T-helper 1 cell treated with Interleukin-12 subunit alpha and Interleukin-12 subunit beta and Interleukin-4 antibody, amounts not matched to agents 30 μg/mL and 1 μg/mL, for 36 hours (primary cell): ENCODE data around the gene MRAP2.

Source experiments
- H3K27ac Mint-ChIP-seq: one replicate; pipeline ENCODE4 v1.8.0; 2021; ENCODE audit warnings: mild to moderate bottlenecking, mixed read lengths
- H3K27me3 Mint-ChIP-seq: one replicate; pipeline ENCODE4 v1.8.0; 2021; ENCODE audit warnings: low read depth, mixed read lengths
- H3K36me3 Mint-ChIP-seq: one replicate; pipeline ENCODE4 v1.8.0; 2021; ENCODE audit warnings: low read depth, mixed read lengths
- H3K4me1 Mint-ChIP-seq: one replicate; pipeline ENCODE4 v1.8.0; 2021; ENCODE audit warnings: low read depth, mixed read lengths
- H3K4me3 Mint-ChIP-seq: one replicate; pipeline ENCODE4 v1.8.0; 2021; ENCODE audit warnings: mild to moderate bottlenecking, moderate library complexity, mixed read lengths
- H3K9me3 Mint-ChIP-seq: one replicate; pipeline ENCODE4 v1.8.0; 2021; ENCODE audit warnings: mixed read lengths

Gene MRAP2, protein sequence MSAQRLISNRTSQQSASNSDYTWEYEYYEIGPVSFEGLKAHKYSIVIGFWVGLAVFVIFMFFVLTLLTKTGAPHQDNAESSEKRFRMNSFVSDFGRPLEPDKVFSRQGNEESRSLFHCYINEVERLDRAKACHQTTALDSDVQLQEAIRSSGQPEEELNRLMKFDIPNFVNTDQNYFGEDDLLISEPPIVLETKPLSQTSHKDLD

DNA sequence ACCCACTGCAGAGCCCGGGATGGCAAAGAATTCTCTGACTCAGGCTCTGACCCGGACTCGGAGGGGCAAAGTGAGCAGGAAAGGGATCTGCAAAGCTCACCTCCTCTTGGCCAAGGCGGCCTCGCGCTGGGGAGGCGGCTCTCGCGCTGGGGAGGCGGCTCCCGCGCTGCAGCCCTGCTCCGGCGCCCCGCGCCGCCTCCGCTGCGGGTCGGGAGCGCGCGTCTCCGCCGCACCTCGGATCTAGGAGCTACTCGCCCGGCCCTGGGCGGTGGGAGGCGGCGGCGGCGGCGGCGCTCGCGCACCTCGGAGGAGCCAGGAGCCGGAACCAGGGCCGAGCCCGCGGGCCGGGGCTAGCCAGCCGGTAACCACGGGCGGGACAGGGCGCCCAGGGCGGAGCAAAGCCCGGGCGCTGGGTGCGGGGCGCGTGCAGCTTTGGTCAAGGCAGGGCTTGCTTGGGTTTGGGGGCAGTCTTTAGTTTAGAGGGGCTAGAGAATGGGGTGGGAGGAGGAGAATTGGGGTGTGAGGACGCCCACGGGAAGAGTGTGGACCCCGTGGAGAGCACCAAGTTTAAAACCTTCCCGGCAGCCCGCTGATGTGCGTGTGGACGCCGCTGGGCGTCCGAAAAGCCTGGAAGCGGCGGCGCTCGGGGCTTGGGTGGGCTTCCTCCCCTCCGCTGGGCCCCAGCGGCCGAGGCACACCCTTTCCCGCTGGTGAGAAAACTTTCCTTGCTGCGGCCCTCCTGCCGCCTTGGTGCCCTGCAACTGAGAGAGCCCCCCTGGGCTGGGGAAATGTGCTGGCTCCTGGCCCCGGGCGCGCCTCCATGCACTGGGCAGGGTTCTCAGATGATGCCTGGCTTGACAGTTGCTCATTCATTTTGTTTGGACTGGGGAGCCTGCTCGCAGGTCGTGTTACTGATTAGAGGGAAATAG, at the start of gene MRAP2:
Gene MRAP2 (plus strand): TSS at position 250 of the 929 bp plus-strand sequence. CDS start 21,547 bp downstream, outside the sequence.
- H3K4me1 Mint-ChIP-seq, result no peaks in the 10 kb centered on the region
- no peaks in the 10 kb centered on the region for H3K36me3 Mint-ChIP-seq
- H3K27ac Mint-ChIP-seq, result no peak within 1 kb of the TSS
- H3K9me3 Mint-ChIP-seq, result no peaks in the 10 kb centered on the region
- H3K4me3 Mint-ChIP-seq, result no peak within 1 kb of the TSS
- H3K27me3 Mint-ChIP-seq, result peaks cover 38% of the 10 kb centered on the region

DNA sequence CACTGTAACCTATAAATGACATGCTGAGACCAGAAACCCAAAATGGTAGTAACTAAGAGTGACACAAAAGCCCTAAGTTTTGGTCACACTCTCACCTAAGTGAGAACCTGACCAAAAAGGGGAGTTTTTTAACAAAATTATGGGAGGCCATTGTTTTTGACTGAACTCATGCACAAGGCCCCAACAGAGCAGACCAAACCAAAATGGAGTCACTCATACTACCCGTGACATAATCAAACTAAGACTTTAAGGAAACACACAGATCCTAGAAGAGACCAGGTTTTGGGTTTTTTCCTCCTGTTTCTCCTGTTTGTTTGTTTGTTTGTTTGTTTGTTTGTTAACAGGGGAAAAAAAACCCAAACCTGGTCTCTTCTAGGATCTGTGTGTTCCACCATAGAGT, 49.2 kb upstream of the MRAP2 start:
- H3K4me3 Mint-ChIP-seq, result no peak overlapping the region
- H3K9me3 Mint-ChIP-seq, result no peaks in the 10 kb centered on the region
- no peaks in the 10 kb centered on the region for H3K27me3 Mint-ChIP-seq
- H3K36me3 Mint-ChIP-seq, result no peaks in the 10 kb centered on the region
- H3K27ac Mint-ChIP-seq, result no peak overlapping the region
- H3K4me1 Mint-ChIP-seq, result no peaks in the 10 kb centered on the region

DNA sequence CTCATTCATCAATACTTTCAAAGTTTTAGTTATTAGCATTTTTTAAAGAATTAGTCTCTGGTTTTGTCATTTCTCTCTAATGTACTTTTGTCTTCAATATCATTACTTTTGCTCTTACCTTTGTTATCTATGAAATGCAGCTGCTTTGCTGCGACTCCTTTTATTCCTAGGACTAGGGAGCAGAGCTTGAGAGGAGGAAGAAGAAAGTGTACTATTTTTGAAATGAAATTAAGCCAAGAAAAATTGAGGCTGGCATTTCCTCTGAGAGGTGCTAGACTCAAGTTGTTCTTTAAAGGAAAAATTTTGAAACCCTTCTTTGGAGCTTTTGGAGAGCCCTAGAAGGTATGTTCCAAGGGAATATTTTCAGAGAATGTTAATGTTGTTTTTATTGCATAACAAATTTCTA, 48.3 kb upstream of the MRAP2 start:
- Mint-ChIP-seq H3K4me1 (no peaks in the 10 kb centered on the region), H3K9me3 (no peaks in the 10 kb centered on the region), H3K36me3 (no peaks in the 10 kb centered on the region), H3K4me3 (no peak overlapping the region), H3K27ac (no peak overlapping the region), H3K27me3 (no peaks in the 10 kb centered on the region)

DNA sequence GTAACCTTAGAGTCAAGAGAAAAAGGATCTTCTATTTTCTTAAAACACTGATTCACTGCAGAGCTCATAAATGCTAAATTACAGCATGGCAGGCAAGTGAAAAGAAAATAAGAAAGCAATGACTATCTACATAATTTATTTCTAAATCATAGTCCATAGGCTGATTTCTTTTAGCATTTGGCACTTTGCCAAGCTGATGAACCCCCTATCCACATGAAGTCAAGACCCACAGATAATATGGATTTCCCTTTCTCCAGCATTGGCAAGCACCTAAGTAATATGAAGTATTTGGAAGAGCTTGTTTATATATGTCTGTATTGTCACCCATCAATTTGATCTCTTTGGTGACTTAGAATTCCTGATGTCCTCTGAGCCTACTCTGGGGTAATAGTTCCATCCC, 47.9 kb upstream of the MRAP2 start:
- H3K36me3 Mint-ChIP-seq, result no peaks in the 10 kb centered on the region
- H3K4me3 Mint-ChIP-seq, result no peak overlapping the region
- H3K4me1 Mint-ChIP-seq, result no peaks in the 10 kb centered on the region
- H3K27me3 Mint-ChIP-seq, result no peaks in the 10 kb centered on the region
- H3K27ac Mint-ChIP-seq, result no peak overlapping the region
- H3K9me3 Mint-ChIP-seq, result no peaks in the 10 kb centered on the region

DNA sequence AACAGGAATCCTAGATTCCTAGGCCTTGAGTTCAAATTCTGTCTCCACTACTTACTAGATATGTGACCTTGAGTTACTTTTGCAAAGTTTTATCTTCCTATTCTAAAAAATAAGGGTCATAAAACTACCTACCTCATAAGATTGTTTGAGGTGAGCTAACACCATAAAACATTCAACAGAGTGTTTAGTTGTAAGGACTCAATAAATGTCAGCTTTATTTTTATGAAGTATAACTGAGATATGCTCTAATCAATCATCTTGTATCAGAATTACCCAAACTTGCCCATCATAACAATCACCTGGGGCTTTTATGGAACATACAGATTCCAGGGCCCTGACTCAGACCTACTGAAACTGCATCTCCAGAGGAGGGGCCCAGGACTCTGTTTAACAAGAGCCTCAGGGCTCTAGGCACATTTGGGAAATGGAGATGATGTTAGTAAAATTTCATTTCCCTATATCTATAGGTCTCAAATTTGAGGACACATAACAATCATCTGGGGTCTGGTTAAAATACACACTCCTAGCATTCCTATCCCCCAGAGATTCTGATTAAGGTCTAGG, 35.5 kb upstream of the MRAP2 start:
- Mint-ChIP-seq H3K36me3 (no peaks in the 10 kb centered on the region), H3K27me3 (peaks cover 4% of the 10 kb centered on the region), H3K27ac (no peak overlapping the region), H3K4me3 (no peak overlapping the region), H3K4me1 (no peaks in the 10 kb centered on the region), H3K9me3 (no peaks in the 10 kb centered on the region)

DNA sequence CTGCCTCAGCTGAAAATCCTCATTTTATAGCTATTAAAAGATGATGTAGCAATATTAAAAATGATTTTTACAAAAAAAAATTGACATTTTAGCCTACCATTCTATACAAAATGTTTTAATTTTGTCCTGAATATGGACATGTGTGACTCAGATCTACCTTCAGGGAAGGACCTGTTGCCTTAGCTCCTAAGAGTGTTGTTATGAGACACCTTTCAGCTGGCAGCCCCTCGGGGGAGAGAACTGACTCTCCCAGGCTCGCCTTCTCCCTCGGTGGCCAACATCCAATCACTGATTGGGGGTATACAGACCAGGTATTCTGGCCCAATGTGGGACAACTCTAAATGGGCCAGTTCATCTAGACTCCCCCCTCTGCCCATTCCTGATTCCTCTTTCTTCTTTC, 32.5 kb upstream of the MRAP2 start:
- Mint-ChIP-seq H3K9me3 (no peaks in the 10 kb centered on the region), H3K27ac (no peak overlapping the region), H3K27me3 (peaks cover 4% of the 10 kb centered on the region), H3K36me3 (no peaks in the 10 kb centered on the region), H3K4me1 (no peaks in the 10 kb centered on the region), H3K4me3 (no peak overlapping the region)

DNA sequence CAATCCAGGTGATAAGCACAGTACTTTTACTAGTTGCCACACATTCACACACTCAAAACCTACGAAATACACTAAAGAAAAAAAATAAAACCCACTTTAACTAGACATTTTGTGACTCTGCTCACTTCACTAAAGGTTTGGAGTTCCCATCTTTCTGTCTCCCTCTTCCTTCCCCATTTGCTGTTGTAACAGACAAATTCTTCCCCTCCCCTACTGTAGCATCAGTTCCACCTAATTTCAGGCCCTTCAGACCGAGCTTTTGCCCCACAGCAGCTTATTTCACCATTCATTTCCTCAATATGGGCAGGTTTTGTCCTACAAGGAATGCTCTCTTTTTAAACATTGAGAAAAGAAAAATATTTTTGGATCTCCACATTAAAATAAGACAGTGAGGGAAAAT, 31.3 kb upstream of the MRAP2 start:
- H3K4me1 Mint-ChIP-seq, result no peaks in the 10 kb centered on the region
- H3K9me3 Mint-ChIP-seq, result no peaks in the 10 kb centered on the region
- peaks cover 4% of the 10 kb centered on the region for H3K27me3 Mint-ChIP-seq
- H3K4me3 Mint-ChIP-seq, result no peak overlapping the region
- H3K27ac Mint-ChIP-seq, result no peak overlapping the region
- H3K36me3 Mint-ChIP-seq, result no peaks in the 10 kb centered on the region

DNA sequence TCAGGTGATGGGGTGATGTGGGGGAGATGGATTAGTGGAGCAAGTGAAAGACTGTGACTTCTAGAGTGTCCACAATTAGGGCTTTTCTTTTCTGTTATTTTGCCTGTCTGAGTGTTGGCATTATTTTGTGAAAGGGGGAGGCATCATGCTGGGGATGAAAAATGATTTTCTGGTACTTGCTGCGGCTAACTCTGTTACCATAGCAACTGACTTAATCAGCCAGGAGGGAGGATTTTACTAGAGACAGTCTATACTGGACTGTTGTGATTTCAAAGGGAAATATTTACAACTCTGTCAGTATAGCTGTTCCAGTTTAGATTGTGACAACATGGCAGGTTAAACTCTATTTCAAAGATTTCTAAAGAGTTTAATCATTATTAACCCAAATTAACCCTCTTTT, 30.4 kb upstream of the MRAP2 start:
- H3K27me3 Mint-ChIP-seq, result peaks cover 4% of the 10 kb centered on the region

DNA sequence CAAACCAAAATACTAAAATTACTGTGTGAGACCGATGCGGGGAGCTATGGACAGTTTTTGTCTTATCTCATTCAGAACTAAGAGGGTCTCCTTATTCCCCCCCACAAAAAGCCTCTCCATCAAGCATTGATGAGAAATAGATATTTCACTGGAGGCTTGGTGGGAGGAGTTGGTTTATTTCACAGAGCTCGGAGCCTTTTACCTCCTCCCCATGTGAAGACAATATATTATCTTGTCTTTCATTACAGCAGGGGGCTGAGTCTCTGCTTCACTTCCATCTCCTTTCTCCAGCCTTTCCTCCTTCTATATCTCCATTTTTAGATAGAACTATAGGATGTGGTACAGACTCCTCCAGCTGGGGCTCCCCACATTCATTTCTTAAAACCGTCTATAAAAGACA, 29.9 kb upstream of the MRAP2 start:
- Mint-ChIP-seq H3K36me3 (no peaks in the 10 kb centered on the region), H3K4me1 (no peaks in the 10 kb centered on the region), H3K27ac (no peak overlapping the region), H3K27me3 (peaks cover 4% of the 10 kb centered on the region), H3K4me3 (no peak overlapping the region), H3K9me3 (no peaks in the 10 kb centered on the region)

More for the DNA sequence above, 30.4 kb upstream of the MRAP2 start:
- Mint-ChIP-seq H3K27ac (no peak overlapping the region), H3K9me3 (no peaks in the 10 kb centered on the region), H3K36me3 (no peaks in the 10 kb centered on the region), H3K4me1 (no peaks in the 10 kb centered on the region), H3K4me3 (no peak overlapping the region)

DNA sequence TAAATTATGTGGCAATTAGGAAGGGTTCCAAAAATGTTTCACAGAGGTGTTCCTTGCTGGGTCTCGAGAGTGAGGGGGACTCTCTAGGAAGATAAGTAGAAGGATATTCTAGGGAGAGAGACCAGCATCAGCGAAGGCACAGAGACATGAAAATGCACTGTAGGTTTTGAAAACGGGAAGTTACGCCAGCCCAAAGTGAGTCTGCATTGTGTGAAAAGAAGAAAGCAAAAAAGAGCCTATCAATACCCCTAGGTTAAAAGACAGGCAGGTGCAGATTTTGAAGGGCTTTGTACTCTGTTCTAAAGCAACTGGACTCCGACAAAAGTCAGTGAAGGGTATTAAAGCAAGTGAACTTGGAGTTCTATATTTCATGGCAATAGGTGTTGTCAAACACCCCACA, 25.7 kb upstream of the MRAP2 start:
- Mint-ChIP-seq H3K27ac (no peak overlapping the region), H3K36me3 (no peaks in the 10 kb centered on the region), H3K4me3 (no peak overlapping the region), H3K9me3 (no peaks in the 10 kb centered on the region), H3K4me1 (no peaks in the 10 kb centered on the region), H3K27me3 (no peaks in the 10 kb centered on the region)

DNA sequence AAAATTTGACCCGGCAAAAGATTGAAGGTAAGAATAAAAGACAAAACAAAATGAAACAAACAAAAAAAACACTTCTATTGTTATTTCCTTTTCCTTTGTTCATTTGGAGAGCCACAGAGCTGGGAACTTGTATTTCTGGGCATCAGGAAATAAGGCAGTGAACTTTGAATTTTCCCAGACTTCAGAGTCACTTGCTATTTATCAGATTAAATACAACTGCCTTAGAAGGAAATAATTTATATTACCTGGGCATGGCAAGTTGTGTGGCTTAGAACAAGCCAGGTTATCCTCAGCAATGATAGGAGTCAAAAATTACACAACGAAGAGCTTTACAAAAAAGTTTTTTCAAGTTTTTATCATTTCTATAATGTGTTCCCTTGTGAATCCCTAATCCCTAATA, 20.2 kb upstream of the MRAP2 start:
- Mint-ChIP-seq H3K9me3 (no peaks in the 10 kb centered on the region), H3K27me3 (no peaks in the 10 kb centered on the region), H3K36me3 (no peaks in the 10 kb centered on the region), H3K27ac (no peak overlapping the region), H3K4me1 (no peaks in the 10 kb centered on the region), H3K4me3 (no peak overlapping the region)

DNA sequence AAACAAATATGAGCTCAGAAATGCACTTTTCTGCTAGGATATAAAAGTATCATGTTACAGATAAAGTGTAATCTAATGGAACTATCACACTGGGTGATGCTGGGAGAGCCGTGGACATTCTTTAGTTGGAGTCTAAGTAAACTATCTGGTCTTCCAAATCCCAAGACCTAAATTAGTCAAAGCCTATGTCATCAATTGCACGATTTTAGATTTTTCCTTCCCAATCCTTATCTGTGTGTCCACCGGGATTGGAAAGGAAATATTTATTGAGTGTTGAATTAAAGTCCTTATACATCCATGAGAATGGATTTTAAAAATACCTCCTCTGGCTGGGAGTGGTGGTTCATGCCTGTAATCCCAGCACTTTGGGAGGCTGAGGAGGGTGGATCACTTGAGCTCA, 19.6 kb upstream of the MRAP2 start:
- H3K4me3 Mint-ChIP-seq, result no peak overlapping the region
- H3K9me3 Mint-ChIP-seq, result no peaks in the 10 kb centered on the region
- no peaks in the 10 kb centered on the region for H3K27me3 Mint-ChIP-seq
- H3K27ac Mint-ChIP-seq, result no peak overlapping the region
- no peaks in the 10 kb centered on the region for H3K4me1 Mint-ChIP-seq
- H3K36me3 Mint-ChIP-seq, result no peaks in the 10 kb centered on the region

DNA sequence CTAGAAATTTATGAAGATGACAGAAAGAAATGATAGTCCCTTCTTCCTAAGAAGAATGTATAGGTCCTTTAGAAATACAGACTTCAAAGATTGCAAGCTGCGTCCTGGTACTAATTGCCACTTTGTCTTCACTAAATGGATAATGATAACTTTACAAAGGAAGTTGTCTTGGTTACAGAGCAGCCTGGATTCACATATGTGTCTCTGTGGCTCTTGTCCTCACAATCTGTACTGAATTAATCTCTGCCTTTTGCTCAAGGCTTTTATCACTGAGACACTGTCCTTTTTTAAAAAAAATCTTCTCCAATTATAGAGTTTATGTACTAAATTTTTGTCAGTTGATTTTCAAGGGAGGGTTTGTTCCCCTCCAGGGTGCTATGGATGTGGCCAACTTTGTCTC, 17.5 kb upstream of the MRAP2 start:
- no peak overlapping the region for H3K4me3 Mint-ChIP-seq
- H3K27ac Mint-ChIP-seq, result no peak overlapping the region
- no peaks in the 10 kb centered on the region for H3K4me1 Mint-ChIP-seq
- no peaks in the 10 kb centered on the region for H3K9me3 Mint-ChIP-seq
- H3K27me3 Mint-ChIP-seq, result no peaks in the 10 kb centered on the region
- no peaks in the 10 kb centered on the region for H3K36me3 Mint-ChIP-seq

DNA sequence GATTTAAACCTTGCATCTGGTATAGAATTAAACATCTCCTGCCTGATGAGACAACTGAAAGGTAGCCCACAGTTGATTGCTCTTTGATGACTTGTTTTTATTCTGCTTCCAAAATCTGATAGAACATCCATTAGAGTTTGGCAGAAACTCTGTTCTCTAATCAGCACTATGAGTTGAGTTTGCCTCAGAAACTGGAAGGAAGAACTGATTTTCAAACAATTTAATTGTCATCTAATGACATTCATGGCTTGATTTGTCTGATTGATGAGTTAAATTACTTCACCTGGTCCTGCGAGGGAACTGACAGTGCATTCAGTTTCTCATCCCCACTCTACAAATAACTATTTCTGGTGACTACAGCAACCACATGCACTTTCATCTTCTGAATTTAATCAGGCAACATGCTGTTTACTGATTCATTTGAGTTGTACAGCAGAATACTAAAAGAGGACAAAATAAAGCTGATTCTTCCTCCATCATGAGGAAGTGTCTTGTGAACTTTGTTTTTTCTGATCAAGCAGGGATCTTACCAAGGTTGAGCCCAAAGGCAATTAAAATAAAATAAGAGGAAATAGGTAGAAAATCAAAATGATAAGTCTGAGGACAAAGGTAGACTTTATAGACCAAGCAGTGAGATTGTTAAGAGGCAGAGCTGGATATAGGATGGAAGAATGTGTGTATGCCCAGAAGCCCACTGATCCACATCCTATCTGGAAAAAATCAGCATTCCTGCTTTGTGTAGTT, 15.7 kb upstream of the MRAP2 start:
- Mint-ChIP-seq H3K27me3 (no peaks in the 10 kb centered on the region), H3K36me3 (no peaks in the 10 kb centered on the region), H3K4me3 (no peak overlapping the region), H3K27ac (no peak overlapping the region), H3K4me1 (no peaks in the 10 kb centered on the region), H3K9me3 (no peaks in the 10 kb centered on the region)
